Endometrium (tissue), 2 donors: Measurements from ENCODE around the gene MYO15B.

Source experiments
- FAIRE-seq: peaks from 2 replicates; lab custom pipeline; 2012; peaks lifted over from hg19 to GRCh38; lab: Jason Lieb, UNC
- donor health status: control.
- donor health status: control.

MYO15B gene

GRCh38 chr17:75666959-75667790, 79.6 kb downstream of the MYO15B start, which contains the start of the genes RECQL5 and SAP30BP:
Gene RECQL5, minus strand, starts transcription at chr17:75667154. Its CDS starts 597 bp downstream, at chr17:75666557.
Gene SAP30BP, plus strand, starts transcription at chr17:75667338. Its CDS starts 35 bp downstream, at chr17:75667373.
- FAIRE-seq = peak; percentile 96

- no peak for FAIRE-seq
Measured at GRCh38 chr17:75667825-75668224, 80.2 kb downstream of the MYO15B start.

DNA sequence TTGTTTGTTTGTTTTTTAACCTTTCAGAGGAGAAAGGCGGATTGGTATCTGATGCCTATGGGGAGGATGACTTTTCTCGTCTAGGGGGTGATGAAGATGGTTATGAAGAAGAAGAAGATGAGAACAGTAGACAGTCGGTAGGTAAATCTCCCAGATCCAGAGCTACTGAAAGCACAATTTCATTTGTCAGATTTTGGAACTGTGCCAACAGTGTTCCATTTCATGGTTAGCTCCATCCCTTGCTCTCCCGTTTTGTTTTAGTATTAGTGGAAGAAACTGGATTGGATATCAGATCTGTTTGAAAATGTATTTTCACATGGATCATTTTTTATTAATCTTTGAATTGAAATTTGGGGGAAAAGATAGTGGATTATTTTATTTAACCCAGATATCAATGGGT, 80.9 kb downstream of the MYO15B start:
- FAIRE-seq = no peak

- no peak for FAIRE-seq
Measured at GRCh38 chr17:75670868-75671267, 83.3 kb downstream of the MYO15B start.

- FAIRE-seq = no peak
Measured at GRCh38 chr17:75672011-75672410, 84.4 kb downstream of the MYO15B start.

- no peak for FAIRE-seq
Measured at GRCh38 chr17:75673487-75673886, 85.9 kb downstream of the MYO15B start.
